ENCODE data around the gene FOXM1.

FOXM1 gene

GRCh38 chr12:2877047-2877952 is at the start of gene FOXM1, which contains the start of gene RHNO1:
Gene FOXM1, minus strand, starts transcription at chr12:2877174. Its CDS starts 2,696 bp downstream, at chr12:2874478.
Gene RHNO1, plus strand, starts transcription at chr12:2877223. Its CDS starts 8,144 bp downstream, at chr12:2885367.
- no peak for DNase-seq (ENCODE audit: low read depth)

- DNase-seq (ENCODE audit: low read depth): no peak
Measured at GRCh38 chr12:2925322-2925995, 48.5 kb upstream of the FOXM1 start.

GRCh38 chr12:2924019-2924418 is 47.0 kb upstream of the FOXM1 start:
- DNase-seq (ENCODE audit: low read depth): no peak

- DNase-seq (ENCODE audit: low read depth): no peak
Measured at GRCh38 chr12:2923057-2923456, 46.1 kb upstream of the FOXM1 start.

- no peak for DNase-seq (ENCODE audit: low read depth)
Measured at GRCh38 chr12:2922329-2922728, 45.4 kb upstream of the FOXM1 start.

- no peak for DNase-seq (ENCODE audit: low read depth)
Measured at GRCh38 chr12:2919249-2919648, 42.3 kb upstream of the FOXM1 start.

GRCh38 chr12:2912216-2912575 is 35.2 kb upstream of the FOXM1 start:
- DNase-seq (ENCODE audit: low read depth): no peak

- DNase-seq (ENCODE audit: low read depth): no peak
Measured at GRCh38 chr12:2904260-2904659, 27.3 kb upstream of the FOXM1 start.

GRCh38 chr12:2902272-2902880 is 25.4 kb upstream of the FOXM1 start:
- no peak for DNase-seq (ENCODE audit: low read depth)

GRCh38 chr12:2900642-2901041 is 23.7 kb upstream of the FOXM1 start:
- DNase-seq (ENCODE audit: low read depth): no peak

- no peak for DNase-seq (ENCODE audit: low read depth)
Measured at GRCh38 chr12:2897418-2897817, 20.4 kb upstream of the FOXM1 start.

GRCh38 chr12:2895511-2895910 is 18.5 kb upstream of the FOXM1 start:
- DNase-seq (ENCODE audit: low read depth): no peak

- DNase-seq (ENCODE audit: low read depth): no peak
Measured at GRCh38 chr12:2895051-2895451, 18.1 kb upstream of the FOXM1 start.

- peak; percentile 81 for DNase-seq (ENCODE audit: low read depth)
Measured at GRCh38 chr12:2893007-2893406, 16.0 kb upstream of the FOXM1 start.

- no peak for DNase-seq (ENCODE audit: low read depth)
Measured at GRCh38 chr12:2892246-2892645, 15.3 kb upstream of the FOXM1 start.

GRCh38 chr12:2891240-2892053 is 14.5 kb upstream of the FOXM1 start:
- DNase-seq (ENCODE audit: low read depth): no peak

- DNase-seq (ENCODE audit: low read depth): peak; percentile 79
Measured at GRCh38 chr12:2890388-2891239, 13.6 kb upstream of the FOXM1 start, which contains the start of gene TULP3. Gene TULP3, plus strand, starts transcription at chr12:2890891. Its CDS starts 57 bp downstream, at chr12:2890948.

- no peak for DNase-seq (ENCODE audit: low read depth)
Measured at GRCh38 chr12:2890001-2890387, 13.0 kb upstream of the FOXM1 start.

- no peak for DNase-seq (ENCODE audit: low read depth)
Measured at GRCh38 chr12:2886768-2887450, 9.9 kb upstream of the FOXM1 start.

- DNase-seq (ENCODE audit: low read depth): no peak
Measured at GRCh38 chr12:2884810-2885209, 7.8 kb upstream of the FOXM1 start.
